CD4-positive, alpha-beta T cell treated with Interleukin-15 for 1 hour (primary cell): ENCODE results near the gene ZNF394.

Experiments
- DNase-seq: peaks from one replicate; pipeline ENCODE4 v3.0.0-alpha.2; 2020

Gene ZNF394

DNA sequence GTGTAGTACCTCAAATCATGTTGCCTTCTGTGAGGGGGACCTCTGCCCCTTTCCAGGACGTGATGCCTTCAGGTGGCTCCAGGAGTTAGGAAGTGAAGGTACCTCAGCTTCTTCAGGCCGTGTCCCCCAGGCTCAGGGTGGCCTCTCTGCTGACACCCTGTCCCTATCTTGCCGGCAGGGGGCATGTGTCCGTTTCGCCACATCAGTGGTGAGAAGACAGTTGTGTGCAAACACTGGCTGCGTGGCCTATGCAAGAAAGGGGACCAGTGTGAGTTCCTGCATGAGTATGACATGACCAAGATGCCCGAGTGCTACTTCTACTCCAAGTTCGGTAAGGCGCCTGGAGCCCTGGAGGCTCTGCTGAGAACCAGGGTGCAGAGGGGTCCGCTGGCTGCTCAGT is 52.1 kb downstream of the ZNF394 start:
- DNase-seq: no peak

DNA sequence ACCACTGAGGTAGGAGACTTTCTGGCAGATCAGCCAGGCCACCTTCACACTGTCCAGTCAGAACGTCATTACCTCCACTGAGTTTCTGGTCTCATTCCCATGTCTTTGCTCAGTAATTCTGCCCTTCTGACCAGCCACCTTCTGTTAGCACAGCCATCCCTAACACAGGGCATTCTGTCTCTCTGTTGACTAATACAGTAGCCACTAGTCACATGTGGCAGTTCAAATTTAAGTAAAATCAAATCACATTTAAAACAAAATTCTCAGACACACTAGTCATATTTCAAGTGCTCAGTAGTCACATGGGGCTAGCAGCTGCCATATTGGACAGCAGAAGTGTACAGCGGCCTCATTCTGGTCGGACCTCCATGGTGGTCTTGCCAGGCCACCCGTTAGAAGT is 54.0 kb downstream of the ZNF394 start:
- DNase-seq: no peak
